NCI-H2029 treated with DMSO at 0.1 percent for 48 hours (cell line): ENCODE results near the gene UBE2J2.

ENCODE experiments used
- DNase-seq: peaks from one replicate; lab custom pipeline; 2025; lab: John Stamatoyannopoulos, UW

UBE2J2 gene

GRCh38 chr1:1239614-1240347 is 33.9 kb downstream of the UBE2J2 start:
- no peak for DNase-seq

GRCh38 chr1:1239227-1239613 is 34.4 kb downstream of the UBE2J2 start:
- DNase-seq, result no peak

GRCh38 chr1:1238702-1239178 is 34.9 kb downstream of the UBE2J2 start:
- no peak for DNase-seq

GRCh38 chr1:1237874-1238701 is 35.6 kb downstream of the UBE2J2 start:
- no peak for DNase-seq

- no peak for DNase-seq
These were observed 36.4 kb downstream of the UBE2J2 start for GRCh38 chr1:1236945-1237873.

- DNase-seq, result no peak
These were observed 37.4 kb downstream of the UBE2J2 start for GRCh38 chr1:1236176-1236763.

GRCh38 chr1:1235016-1235744 is 38.5 kb downstream of the UBE2J2 start:
- no peak for DNase-seq

GRCh38 chr1:1234180-1234808 is 39.4 kb downstream of the UBE2J2 start:
- DNase-seq, result no peak

- no peak for DNase-seq
These were observed 40.1 kb downstream of the UBE2J2 start for GRCh38 chr1:1233567-1233892.

- DNase-seq, result no peak
These were observed 40.7 kb downstream of the UBE2J2 start for GRCh38 chr1:1232796-1233566.

GRCh38 chr1:1232208-1232795 is 41.4 kb downstream of the UBE2J2 start, which contains the start of gene B3GALT6:
Gene B3GALT6, plus strand, starts transcription at chr1:1232237. Its CDS starts 42 bp downstream, at chr1:1232279.
- DNase-seq, result no peak

- DNase-seq, result peak; percentile 24
These were observed 42.0 kb downstream of the UBE2J2 start, which contains the start of gene SDF4 for GRCh38 chr1:1231400-1232207. Gene SDF4, minus strand, starts transcription at chr1:1232001. Its CDS starts 3,229 bp downstream, at chr1:1228772.

GRCh38 chr1:1230656-1231399 is 42.8 kb downstream of the UBE2J2 start:
- DNase-seq, result no peak

- no peak for DNase-seq
These were observed 43.9 kb downstream of the UBE2J2 start for GRCh38 chr1:1229770-1230169.

- no peak for DNase-seq
These were observed 44.9 kb downstream of the UBE2J2 start for GRCh38 chr1:1228596-1229321.

- no peak for DNase-seq
These were observed 45.5 kb downstream of the UBE2J2 start for GRCh38 chr1:1228187-1228586.

GRCh38 chr1:1227386-1227785 is 46.3 kb downstream of the UBE2J2 start:
- no peak for DNase-seq
